ENCODE data around the gene MMP15.
A peak's percentile ranks its signal among the peaks of the same experiment; 100 is the strongest.

The MMP15 gene

DNA sequence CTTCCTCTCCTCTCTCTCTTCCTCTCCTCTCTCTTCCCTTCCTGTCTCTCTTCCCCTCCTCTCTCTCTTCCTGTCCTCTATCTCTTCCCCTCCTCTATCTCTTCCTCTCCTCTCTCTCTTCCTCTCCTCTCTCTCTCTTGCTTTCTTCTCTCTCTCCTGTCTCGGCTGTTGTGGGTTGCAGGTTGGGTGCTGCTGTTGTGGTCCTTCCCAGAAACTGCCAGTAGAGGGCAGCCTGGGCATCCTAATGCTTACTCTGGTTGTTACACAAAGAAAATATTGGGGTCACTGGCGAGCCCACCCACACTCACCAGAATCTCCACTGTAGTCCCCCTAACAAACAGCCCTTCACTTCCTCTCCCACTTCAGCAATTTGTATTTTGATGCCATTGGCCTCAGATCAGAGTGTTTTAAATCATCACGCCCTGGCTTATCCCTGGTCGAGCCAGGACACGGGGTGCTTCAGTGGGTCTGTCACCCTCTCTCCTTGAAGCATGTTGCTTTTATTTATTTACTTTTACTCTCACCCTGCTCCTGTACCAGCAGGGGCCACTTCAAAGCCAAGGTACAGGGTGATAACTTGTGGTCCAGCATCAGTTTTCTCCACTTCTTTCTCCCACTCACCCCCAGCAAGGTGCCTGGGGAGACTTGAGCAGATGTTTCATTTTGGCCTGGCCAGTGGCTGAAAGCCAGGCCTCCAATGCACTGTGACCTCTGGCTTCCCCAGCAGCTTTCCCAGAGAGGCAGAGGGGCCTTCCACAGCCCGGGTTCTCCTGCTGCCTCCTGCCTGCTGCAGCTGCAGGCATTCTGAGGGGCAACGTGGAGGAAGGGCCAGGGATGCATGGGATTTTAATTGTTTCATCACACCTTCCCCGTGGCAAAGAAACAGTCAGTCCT lies 4.7 kb upstream of the MMP15 start:
- peak; percentile 65 for DNase-seq

DNA sequence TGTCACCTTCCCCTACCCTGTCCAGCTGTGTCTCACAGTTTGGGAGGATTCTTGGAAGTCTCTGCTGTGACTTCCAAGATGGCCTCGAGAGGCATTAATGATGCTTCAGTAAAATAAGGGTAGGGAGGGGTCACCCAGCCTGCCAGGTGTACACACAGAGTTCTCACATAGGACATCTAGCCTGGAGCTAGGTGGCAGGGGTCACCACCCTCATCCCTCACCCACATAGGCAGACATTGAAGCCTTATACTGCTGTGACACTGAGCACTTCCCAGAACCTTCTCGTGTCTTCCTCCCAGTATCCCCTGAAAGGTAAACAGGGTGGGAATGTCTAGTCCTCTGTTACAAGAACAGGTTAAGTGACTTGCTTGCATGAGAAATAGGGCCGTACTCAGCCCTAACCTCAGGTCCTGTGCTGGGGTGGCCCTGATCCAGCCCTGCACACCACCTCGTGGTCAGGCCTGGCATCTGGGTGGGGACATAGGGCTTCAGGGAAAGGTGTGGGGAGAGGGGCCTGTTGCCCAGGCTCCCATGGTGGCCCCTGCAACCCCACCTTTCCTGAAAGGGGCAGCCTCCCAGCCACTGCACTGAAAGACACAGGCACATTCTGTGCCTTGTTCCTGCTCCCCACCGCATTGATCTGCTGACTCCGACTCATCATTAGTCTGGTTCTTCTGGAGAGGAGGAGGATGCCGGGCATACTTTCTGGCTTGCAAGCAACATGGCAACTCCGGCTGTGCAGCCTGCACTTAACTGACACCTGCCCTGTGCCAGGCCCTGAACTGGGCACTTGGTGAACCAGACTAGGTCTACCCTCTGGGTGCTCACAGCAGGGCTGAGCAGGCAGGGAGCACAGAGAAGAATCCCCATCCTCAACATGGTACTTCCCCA lies 3.6 kb upstream of the MMP15 start:
- no peak for DNase-seq

DNA sequence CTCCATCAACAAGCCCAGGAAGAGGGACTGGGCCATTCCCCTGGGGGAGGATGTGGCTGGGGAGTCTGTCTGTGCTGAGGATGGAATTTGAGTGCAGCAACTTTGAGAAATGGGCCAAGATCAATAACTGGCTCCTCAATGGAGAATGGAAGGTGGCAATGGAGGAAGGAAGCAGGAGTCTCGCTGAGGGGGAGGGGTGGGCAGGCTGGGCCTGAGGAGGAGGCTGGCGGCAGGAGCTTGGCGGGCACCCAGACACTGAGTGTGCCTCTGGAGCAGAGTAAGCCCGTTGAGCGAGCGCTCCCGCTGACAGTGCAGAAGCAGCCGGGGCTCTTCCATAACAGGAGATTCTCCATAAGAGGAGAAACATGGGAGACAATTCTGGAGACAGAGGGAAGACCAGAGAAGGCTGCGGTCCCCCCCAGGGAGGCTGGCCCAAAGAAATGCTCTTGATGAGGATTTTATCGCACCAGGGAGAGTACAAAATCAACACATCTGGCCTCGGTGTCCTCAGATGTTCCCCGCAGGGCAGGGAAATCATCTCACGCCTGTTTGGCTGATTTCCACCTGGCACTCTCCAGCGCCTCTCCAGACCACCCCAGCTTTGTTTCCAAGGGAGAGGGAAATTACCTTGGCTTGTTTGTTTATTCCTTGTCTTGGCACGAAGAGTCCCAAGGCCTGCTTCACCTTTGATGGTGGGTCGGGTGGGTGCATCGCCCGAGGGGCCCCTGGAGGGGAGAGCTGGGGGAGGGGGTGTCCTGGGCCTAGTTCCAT lies 2.8 kb upstream of the MMP15 start:
- no peak for DNase-seq

- no peak for DNase-seq
Observed at GRCh38 chr16:58024486-58025350, 836 bp upstream of the MMP15 start.

- no peak for DNase-seq
Observed at GRCh38 chr16:58026139-58026704, 668 bp downstream of the MMP15 start.

GRCh38 chr16:58026705-58027160 lies 1.2 kb downstream of the MMP15 start:
- no peak for DNase-seq

DNA sequence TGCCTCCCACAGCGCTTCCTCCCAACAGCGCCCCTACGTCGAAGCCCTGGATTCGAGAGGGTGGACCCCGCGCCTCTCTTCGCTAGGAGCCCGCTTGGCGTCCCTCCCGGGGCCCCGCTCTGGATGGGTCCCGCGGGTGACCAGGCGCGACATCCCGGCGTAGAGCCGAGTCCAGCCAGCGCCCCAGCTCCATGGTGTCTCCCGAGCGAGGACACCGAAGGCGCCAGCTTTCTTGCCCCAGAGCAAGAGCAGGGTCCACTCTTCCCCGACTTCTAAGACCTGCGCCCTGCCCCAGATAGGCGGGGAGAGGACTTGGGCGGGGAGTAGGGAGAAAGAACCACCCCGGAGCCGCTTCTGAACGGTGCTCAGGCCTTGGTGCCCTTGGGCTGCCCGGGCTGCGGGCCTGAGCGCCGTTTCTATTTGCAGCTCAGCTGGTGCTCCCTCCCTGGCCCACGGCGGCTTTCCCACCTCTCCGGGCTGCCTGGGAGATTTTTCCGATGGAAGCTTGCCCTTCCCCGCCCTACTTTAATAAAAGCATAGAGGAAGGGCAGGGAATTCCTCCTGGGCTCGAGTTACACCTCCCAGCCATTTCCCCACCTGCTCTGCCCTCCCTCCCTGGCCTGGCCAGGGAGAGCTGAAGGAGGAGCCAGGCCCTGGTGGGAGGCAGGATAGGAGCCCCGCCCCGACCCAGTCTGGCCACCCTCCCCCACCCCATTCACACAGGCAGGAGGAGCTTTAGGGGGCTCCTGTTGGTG lies 1.8 kb downstream of the MMP15 start:
- no peak for DNase-seq

- no peak for DNase-seq
Observed at GRCh38 chr16:58027916-58028455, 2.4 kb downstream of the MMP15 start.

DNA sequence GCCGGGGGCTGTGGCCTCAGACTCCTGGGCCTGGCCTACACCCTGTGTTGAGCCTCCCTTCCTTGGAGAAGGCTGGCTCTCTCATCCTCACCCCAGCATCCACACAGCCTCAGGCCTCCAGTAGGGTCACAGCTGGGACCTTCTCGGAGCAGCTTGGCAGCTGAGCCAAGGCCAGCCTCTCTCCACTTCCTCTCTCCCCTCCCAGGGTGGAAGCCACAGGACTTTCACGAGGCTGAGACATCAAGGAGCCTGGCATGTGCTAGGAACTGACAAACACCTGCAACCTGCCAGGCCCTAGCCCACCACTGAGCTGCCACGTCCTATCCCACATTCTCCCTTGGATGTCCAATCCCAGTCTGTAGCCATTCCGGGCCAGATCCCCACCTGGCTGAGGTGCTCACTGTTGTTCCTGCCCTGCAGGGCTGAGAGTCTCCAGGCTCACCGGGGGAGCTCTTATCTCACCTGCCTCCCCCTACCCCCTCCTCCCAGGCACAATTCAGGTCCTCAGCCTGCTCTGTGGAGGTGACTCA lies 3.1 kb downstream of the MMP15 start:
- no peak for DNase-seq

GRCh38 chr16:58029410-58029809 lies 3.9 kb downstream of the MMP15 start:
- DNase-seq: no peak

GRCh38 chr16:58030136-58030840 lies 4.7 kb downstream of the MMP15 start:
- no peak for DNase-seq

DNA sequence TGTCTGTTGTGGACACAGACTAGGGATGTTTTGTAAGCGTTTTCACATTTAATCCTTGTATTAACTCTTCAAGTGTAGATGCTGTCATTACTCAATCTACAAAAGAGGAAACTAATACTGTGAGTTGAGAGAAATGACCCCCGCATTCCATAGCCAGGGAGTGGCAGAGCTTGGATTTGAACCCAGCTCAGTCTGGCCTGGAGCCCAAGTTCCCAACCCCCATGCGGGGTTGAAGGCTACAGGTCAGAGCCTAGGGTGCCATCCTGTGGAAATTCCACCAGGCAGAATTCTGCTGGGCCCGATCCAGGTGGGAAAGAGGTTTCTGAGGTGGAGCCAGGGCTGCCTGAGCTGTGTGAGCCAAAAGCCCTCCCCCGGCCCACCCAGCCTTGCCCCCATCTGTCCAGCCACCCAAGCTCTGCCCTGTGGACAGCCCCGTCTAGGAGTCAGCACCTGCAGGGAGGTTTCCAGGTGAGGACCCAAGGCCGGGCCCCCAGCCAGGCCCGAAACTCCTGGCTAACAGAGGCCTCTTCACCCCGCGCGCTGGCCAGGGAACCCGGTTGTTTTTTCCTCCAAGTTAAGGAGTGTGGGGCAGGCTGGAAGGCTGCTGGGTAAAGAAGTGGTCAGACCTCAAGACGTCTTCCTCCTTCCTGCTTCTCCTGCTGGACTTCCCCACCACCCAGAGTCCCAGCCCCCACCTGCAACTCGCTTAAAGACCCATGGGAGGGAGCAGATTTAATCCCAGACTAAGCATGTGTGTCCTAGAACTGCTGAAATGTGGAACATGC lies 5.7 kb downstream of the MMP15 start:
- DNase-seq: no peak

GRCh38 chr16:58032710-58033293 lies 7.2 kb downstream of the MMP15 start:
- DNase-seq: no peak

GRCh38 chr16:58034128-58034685 lies 8.7 kb downstream of the MMP15 start:
- DNase-seq: no peak

- no peak for DNase-seq
Observed at GRCh38 chr16:58034774-58035173, 9.2 kb downstream of the MMP15 start.

GRCh38 chr16:58035356-58036170 lies 10.0 kb downstream of the MMP15 start:
- DNase-seq: no peak

- DNase-seq: no peak
Observed at GRCh38 chr16:58036943-58037342, 11.4 kb downstream of the MMP15 start.
